ENCODE data around the gene CCDC85B. TPM values are rescaled to one million over a fixed set of nuclear protein-coding genes. Genes with fewer than 3 reads are reported as not detected.

Gene CCDC85B
- total and polyA plus RNA-seq, 2 of the 13 experiments (the other 11 are each of a cell fraction or from before 2014, with no cell fraction given), result 8.2 to 19.5 TPM

DNA sequence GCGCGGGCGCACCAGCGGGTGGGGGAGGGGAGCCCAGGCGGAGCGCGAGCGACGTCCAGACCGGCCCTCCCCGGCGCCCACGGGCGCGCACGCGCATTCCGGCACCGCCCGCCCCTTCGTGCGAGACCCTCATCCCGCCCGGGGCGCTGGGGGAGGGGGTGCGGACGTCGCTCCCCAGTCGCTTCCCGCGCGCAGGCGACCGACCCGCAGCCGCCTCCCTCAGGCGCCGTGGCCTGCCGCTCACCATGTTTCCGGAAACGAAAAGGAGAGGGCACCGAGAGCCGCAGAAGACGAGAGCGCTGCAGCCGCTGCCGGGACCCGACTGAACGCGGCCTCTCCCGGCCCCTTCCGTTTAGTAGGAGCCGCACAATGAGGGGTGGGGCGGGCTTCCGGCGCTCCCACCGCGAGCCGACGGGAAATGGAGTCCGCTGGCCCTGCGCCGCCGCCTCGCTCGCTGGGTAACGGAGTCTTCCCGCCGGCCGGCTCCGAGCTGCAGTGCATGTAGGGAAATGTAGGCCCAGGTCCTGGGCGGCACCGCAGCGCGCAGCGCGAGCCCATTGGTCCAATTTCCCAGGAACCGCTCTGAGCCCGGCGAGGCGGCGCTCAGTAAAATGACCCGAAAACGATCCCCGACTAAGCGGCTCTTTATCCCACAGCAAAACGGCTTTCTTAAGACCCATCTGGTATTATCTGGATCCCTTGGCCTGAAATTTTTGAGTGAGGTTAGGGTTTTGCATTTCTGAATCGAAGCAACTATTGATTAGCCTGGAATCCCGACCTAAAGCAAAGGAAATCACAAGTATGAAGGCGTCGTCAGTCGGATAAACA, 32.4 kb upstream of the CCDC85B start, which contains the start of gene CFL1 (continued):
- TF ChIP-seq, protein P1, sequence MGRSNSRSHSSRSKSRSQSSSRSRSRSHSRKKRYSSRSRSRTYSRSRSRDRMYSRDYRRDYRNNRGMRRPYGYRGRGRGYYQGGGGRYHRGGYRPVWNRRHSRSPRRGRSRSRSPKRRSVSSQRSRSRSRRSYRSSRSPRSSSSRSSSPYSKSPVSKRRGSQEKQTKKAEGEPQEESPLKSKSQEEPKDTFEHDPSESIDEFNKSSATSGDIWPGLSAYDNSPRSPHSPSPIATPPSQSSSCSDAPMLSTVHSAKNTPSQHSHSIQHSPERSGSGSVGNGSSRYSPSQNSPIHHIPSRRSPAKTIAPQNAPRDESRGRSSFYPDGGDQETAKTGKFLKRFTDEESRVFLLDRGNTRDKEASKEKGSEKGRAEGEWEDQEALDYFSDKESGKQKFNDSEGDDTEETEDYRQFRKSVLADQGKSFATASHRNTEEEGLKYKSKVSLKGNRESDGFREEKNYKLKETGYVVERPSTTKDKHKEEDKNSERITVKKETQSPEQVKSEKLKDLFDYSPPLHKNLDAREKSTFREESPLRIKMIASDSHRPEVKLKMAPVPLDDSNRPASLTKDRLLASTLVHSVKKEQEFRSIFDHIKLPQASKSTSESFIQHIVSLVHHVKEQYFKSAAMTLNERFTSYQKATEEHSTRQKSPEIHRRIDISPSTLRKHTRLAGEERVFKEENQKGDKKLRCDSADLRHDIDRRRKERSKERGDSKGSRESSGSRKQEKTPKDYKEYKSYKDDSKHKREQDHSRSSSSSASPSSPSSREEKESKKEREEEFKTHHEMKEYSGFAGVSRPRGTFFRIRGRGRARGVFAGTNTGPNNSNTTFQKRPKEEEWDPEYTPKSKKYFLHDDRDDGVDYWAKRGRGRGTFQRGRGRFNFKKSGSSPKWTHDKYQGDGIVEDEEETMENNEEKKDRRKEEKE (IDR thresholded peaks at IDR 0.05), result no peak
- TF ChIP-seq TBP (CRISPR knock-in tag; IDR thresholded peaks at IDR 0.05) (no peak), JARID2 (CRISPR knock-in tag; IDR thresholded peaks at IDR 0.05; ENCODE audit: insufficient replicate concordance) (no peak), SP1 (IDR thresholded peaks at IDR 0.05) (no peak), SP1 (CRISPR knock-in tag; IDR thresholded peaks at IDR 0.05) (peak; percentile 59; the same call in 1 of the 2 replicates), ZBTB8A (CRISPR knock-in tag; IDR thresholded peaks at IDR 0.05; ENCODE audit: borderline replicate concordance, low read depth) (no peak), NFE2L1 (CRISPR knock-in tag; IDR thresholded peaks at IDR 0.05; ENCODE audit: borderline replicate concordance) (no peak), ZNF367 (CRISPR knock-in tag; IDR thresholded peaks at IDR 0.05; ENCODE audit: borderline replicate concordance) (no peak), HHEX (CRISPR knock-in tag; IDR thresholded peaks at IDR 0.05) (no peak), MIXL1 (CRISPR knock-in tag; IDR thresholded peaks at IDR 0.05) (peak; percentile 49; the same call in 1 of the 2 replicates), KDM1A (CRISPR knock-in tag; IDR thresholded peaks at IDR 0.05) (no peak), ZC3H4 (CRISPR knock-in tag; IDR thresholded peaks at IDR 0.05; ENCODE audit: borderline replicate concordance) (no peak), ZNF75D (CRISPR knock-in tag; IDR thresholded peaks at IDR 0.05; ENCODE audit: borderline replicate concordance) (no peak), MTA3 (CRISPR knock-in tag; IDR thresholded peaks at IDR 0.05) (no peak), GABPB1 (CRISPR knock-in tag; IDR thresholded peaks at IDR 0.05) (peak; percentile 97), ZKSCAN1 (IDR thresholded peaks at IDR 0.05; ENCODE audit: low read length) (no peak), NRL (CRISPR knock-in tag; IDR thresholded peaks at IDR 0.05; ENCODE audit: borderline replicate concordance) (no peak), NR2F6 (IDR thresholded peaks at IDR 0.05) (no peak), NR2F6 (CRISPR knock-in tag; IDR thresholded peaks at IDR 0.05) (peak; percentile 54), ZNF143 (CRISPR knock-in tag; IDR thresholded peaks at IDR 0.05) (peak; percentile 96), STAG1 (CRISPR knock-in tag; IDR thresholded peaks at IDR 0.05) (no peak; the same call in 1 of the 2 replicates), TBX2 (CRISPR knock-in tag; IDR thresholded peaks at IDR 0.05; ENCODE audit: borderline replicate concordance) (no peak; the same call in none of the 2 replicates), KMT2A (CRISPR knock-in tag; IDR thresholded peaks at IDR 0.05) (no peak)
- TF ChIP-seq, protein P2, sequence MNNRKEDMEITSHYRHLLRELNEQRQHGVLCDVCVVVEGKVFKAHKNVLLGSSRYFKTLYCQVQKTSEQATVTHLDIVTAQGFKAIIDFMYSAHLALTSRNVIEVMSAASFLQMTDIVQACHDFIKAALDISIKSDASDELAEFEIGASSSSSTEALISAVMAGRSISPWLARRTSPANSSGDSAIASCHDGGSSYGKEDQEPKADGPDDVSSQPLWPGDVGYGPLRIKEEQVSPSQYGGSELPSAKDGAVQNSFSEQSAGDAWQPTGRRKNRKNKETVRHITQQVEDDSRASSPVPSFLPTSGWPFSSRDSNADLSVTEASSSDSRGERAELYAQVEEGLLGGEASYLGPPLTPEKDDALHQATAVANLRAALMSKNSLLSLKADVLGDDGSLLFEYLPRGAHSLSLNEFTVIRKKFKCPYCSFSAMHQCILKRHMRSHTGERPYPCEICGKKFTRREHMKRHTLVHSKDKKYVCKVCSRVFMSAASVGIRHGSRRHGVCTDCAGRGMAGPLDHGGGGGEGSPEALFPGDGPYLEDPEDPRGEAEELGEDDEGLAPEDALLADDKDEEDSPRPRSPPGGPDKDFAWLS (CRISPR knock-in tag; IDR thresholded peaks at IDR 0.05; ENCODE audit: borderline replicate concordance), result no peak
- TF ChIP-seq, protein P3, sequence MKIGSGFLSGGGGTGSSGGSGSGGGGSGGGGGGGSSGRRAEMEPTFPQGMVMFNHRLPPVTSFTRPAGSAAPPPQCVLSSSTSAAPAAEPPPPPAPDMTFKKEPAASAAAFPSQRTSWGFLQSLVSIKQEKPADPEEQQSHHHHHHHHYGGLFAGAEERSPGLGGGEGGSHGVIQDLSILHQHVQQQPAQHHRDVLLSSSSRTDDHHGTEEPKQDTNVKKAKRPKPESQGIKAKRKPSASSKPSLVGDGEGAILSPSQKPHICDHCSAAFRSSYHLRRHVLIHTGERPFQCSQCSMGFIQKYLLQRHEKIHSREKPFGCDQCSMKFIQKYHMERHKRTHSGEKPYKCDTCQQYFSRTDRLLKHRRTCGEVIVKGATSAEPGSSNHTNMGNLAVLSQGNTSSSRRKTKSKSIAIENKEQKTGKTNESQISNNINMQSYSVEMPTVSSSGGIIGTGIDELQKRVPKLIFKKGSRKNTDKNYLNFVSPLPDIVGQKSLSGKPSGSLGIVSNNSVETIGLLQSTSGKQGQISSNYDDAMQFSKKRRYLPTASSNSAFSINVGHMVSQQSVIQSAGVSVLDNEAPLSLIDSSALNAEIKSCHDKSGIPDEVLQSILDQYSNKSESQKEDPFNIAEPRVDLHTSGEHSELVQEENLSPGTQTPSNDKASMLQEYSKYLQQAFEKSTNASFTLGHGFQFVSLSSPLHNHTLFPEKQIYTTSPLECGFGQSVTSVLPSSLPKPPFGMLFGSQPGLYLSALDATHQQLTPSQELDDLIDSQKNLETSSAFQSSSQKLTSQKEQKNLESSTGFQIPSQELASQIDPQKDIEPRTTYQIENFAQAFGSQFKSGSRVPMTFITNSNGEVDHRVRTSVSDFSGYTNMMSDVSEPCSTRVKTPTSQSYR (CRISPR knock-in tag; IDR thresholded peaks at IDR 0.05; ENCODE audit: borderline replicate concordance), result peak; percentile 89

All from HepG2 (cell line).